HCT116 (cell line): ENCODE results near the gene STK25. TPM values are rescaled to one million over a fixed set of nuclear protein-coding genes. Genes with fewer than 3 reads are reported as not detected.

Source experiments
- ATAC-seq: fragments of 200-7000 bp; cut with Tn5 transposase; 2 replicates; pipeline ENCODE4 v1.9.1; 2020; ENCODE audit warnings: mild to moderate bottlenecking, moderate library complexity
- BruUV-seq: library from RNA; stranded (reverse); fragments of 400-500 nt; replicated peaks from 2 replicates; lab custom pipeline; 2021; lab: Mats Ljungman, UMichigan
- CTCF ChIA-PET: fragments of 300-600 bp; sonication (Branson Sonifier 250); formaldehyde crosslinking; loops from one replicate; lab custom pipeline; 2021; ENCODE audit warnings: antibody characterized with exemption; lab: Charles Lee
- POLR2A ChIA-PET: fragments of 300-600, 350-600 bp; sonication (Branson Sonifier 250); formaldehyde crosslinking; loops from one replicate; lab custom pipeline; 2021; ENCODE audit warnings: antibody characterized with exemption; lab: Charles Lee
- RAD21 ChIA-PET, 2 experiments: fragments of 300-600 bp; sonication (Branson Sonifier 250); formaldehyde crosslinking; loops; one replicate each; lab custom pipeline; 2023; ENCODE audit warnings: low total read pairs in 2 of 2; ENCODE audit not compliant: uncharacterized antibody in 2 of 2, unreplicated experiment in 2 of 2, low non-redundant PET in 1 of 2; lab: Charles Lee
- DNase-seq: peaks from one replicate; pipeline ENCODE4 v3.0.0-alpha.2; 2010; ENCODE audit warnings: low read depth, low spot score
- H2AFZ ChIP-seq: fragments of 200-600 bp; shearing (Covaris generic), sonication (generic); 2 replicates; pipeline ENCODE4 v1.6.1; 2017; ENCODE audit warnings: low read depth, mixed run types, mixed read lengths, antibody characterized with exemption, low read length; ENCODE audit not compliant: poor library complexity, severe bottlenecking
- H3K27ac ChIP-seq: 2 replicates; pipeline ENCODE4 v1.5.1; 2012; ENCODE audit warnings: low read depth, low read length
- H3K27me3 ChIP-seq: fragments of 200-600 bp; sonication (generic); 2 replicates; pipeline ENCODE4 v1.6.1; 2016; ENCODE audit warnings: mixed run types, low read length, mixed read lengths; ENCODE audit not compliant: insufficient read depth
- H3K36me3 ChIP-seq, 2 experiments: fragments of 200-500 bp in 1 of 2; fragments of 200-600 bp in 1 of 2; sonication (Bioruptor generic) in 1 of 2; sonication (generic) in 1 of 2; 2 replicates each; pipeline versions ENCODE4 v1.5.1 to v1.6.1; 2014 to 2016; ENCODE audit warnings: low read length in 2 of 2, inconsistent platforms in 1 of 2, mixed read lengths in 1 of 2, mixed run types in 1 of 2; ENCODE audit not compliant: insufficient read depth in 2 of 2, control insufficient read depth in 1 of 2
- H3K4me1 ChIP-seq, 2 experiments: fragments of 200-600 bp in 1 of 2; sonication (generic) in 1 of 2; 2 replicates each; pipeline versions ENCODE4 v1.5.1 to v1.6.1; 2012 to 2017; ENCODE audit warnings: low read length in 2 of 2, inconsistent platforms in 1 of 2, mild to moderate bottlenecking in 1 of 2, mixed read lengths in 1 of 2, mixed run types in 1 of 2, moderate library complexity in 1 of 2; ENCODE audit not compliant: insufficient read depth in 2 of 2, control insufficient read depth in 1 of 2
- H3K4me2 ChIP-seq: fragments of 200-600 bp; sonication (generic); 2 replicates; pipeline ENCODE4 v1.6.1; 2017; ENCODE audit warnings: mixed run types, low read length, mixed read lengths
- H3K4me3 ChIP-seq, 2 experiments: fragments of 200-600 bp in 1 of 2; sonication (generic) in 1 of 2; replicated peaks in 1 of 2; 2 replicates each; pipeline ENCODE4 v1.5.1; 2011 to 2016; ENCODE audit warnings: low read length in 2 of 2, control low read depth in 1 of 2, low read depth in 1 of 2, mild to moderate bottlenecking in 1 of 2, mixed read lengths in 1 of 2, mixed run types in 1 of 2
- H3K79me2 ChIP-seq: fragments of 200-600 bp; sonication (generic); 2 replicates; pipeline ENCODE4 v1.6.1; 2017; ENCODE audit warnings: mild to moderate bottlenecking, mixed run types, low read length, moderate library complexity, mixed read lengths; ENCODE audit not compliant: insufficient read depth
- H3K9ac ChIP-seq: fragments of 200-600 bp; sonication (generic); 2 replicates; pipeline ENCODE4 v1.6.1; 2016; ENCODE audit warnings: low read length, mixed read lengths
- H3K9me2 ChIP-seq: fragments of 200-600 bp; sonication (generic), shearing (Covaris generic); 2 replicates; pipeline ENCODE4 v1.6.1; 2017; ENCODE audit warnings: mixed run types, mild to moderate bottlenecking, moderate library complexity; ENCODE audit not compliant: insufficient read depth
- H3K9me3 ChIP-seq, 2 experiments: fragments of 200-500 bp in 1 of 2; fragments of 200-600 bp in 1 of 2; sonication (Bioruptor generic) in 1 of 2; sonication (generic) in 1 of 2; 2 replicates each; pipeline ENCODE4 v1.6.1; 2014 to 2017; ENCODE audit warnings: low read length in 2 of 2, mixed read lengths in 2 of 2, inconsistent platforms in 1 of 2, low read depth in 1 of 2, mild to moderate bottlenecking in 1 of 2, mixed run types in 1 of 2, moderate library complexity in 1 of 2; ENCODE audit not compliant: control insufficient read depth in 1 of 2, insufficient read depth in 1 of 2
- H4K20me1 ChIP-seq: fragments of 200-600 bp; sonication (generic), shearing (Covaris generic); 2 replicates; pipeline ENCODE4 v1.6.1; 2017; ENCODE audit warnings: mixed run types, mild to moderate bottlenecking, moderate library complexity; ENCODE audit not compliant: insufficient read depth
- CBX3 ChIP-seq: IDR thresholded peaks from 2 replicates; pipeline ENCODE4 v1.6.1; 2012; ENCODE audit warnings: low read depth
- CEBPB ChIP-seq: IDR thresholded peaks from 2 replicates; pipeline ENCODE4 v1.6.1; 2012; ENCODE audit warnings: low read depth
- CTCF ChIP-seq, 3 experiments: fragments of 200-600 bp in 1 of 3; sonication (generic) in 1 of 3; IDR thresholded peaks in 2 of 3; conservative IDR thresholded peaks in 1 of 3; 2 replicates each; pipeline ENCODE4 v1.5.1; 2012 to 2017; ENCODE audit warnings: low read depth in 2 of 3, low read length in 2 of 3, antibody characterized with exemption in 1 of 3, borderline replicate concordance in 1 of 3, control low read depth in 1 of 3, mild to moderate bottlenecking in 1 of 3, mixed read lengths in 1 of 3, mixed run types in 1 of 3, moderate library complexity in 1 of 3; ENCODE audit not compliant: insufficient read depth in 1 of 3
- EGR1 ChIP-seq: IDR thresholded peaks from 2 replicates; pipeline ENCODE4 v1.6.1; 2012; ENCODE audit warnings: low read depth
- EZH2 ChIP-seq: fragments of 200-600 bp; sonication (generic); IDR thresholded peaks from 2 replicates; pipeline ENCODE4 v1.6.1; 2017; ENCODE audit warnings: antibody characterized with exemption, mixed run types
- EZH2phosphoT487 ChIP-seq: fragments of 200-600 bp; IDR thresholded peaks from 2 replicates; pipeline ENCODE4 v1.6.1; 2018; ENCODE audit warnings: antibody characterized with exemption, borderline replicate concordance
- POLR2A ChIP-seq: IDR thresholded peaks from 2 replicates; pipeline ENCODE4 v1.7.0; 2011; ENCODE audit warnings: borderline replicate concordance; ENCODE audit not compliant: insufficient read depth, insufficient read length; ENCODE audit errors: extremely low read depth
- RAD21 ChIP-seq: IDR thresholded peaks from 2 replicates; pipeline ENCODE4 v1.6.1; 2012; ENCODE audit warnings: low read depth, mild to moderate bottlenecking
- SIN3A ChIP-seq: IDR thresholded peaks from 2 replicates; pipeline ENCODE4 v1.6.1; 2012; ENCODE audit warnings: low read depth
- SP1 ChIP-seq: IDR thresholded peaks from 2 replicates; pipeline ENCODE4 v1.6.1; 2012; ENCODE audit warnings: low read depth
- SRF ChIP-seq: IDR thresholded peaks from 2 replicates; pipeline ENCODE4 v1.6.1; 2012; ENCODE audit warnings: low read depth
- intact Hi-C: fragments of 100-400 bp; cut with micrococcal nuclease; formaldehyde crosslinking; loops from 2 replicates; pipeline ENCODE4 v1.10.0; 2022
- total RNA-seq: library from RNA; stranded (reverse); gene quantifications from one replicate; pipeline ENCODE4 v1.2.1, GENCODE V29; 2021; ENCODE audit not compliant: unreplicated experiment
- TF ChIP-seq, protein P1 (sequence below): IDR thresholded peaks from 2 replicates; pipeline ENCODE4 v1.6.1; 2012
- TF ChIP-seq, protein P2 (sequence below): IDR thresholded peaks from 2 replicates; pipeline ENCODE4 v1.6.1; 2012

STK25 gene
- total RNA-seq, 1 experiment from 2014 or later = 160 TPM

- TF ChIP-seq CTCF (IDR thresholded peaks at IDR 0.05 in 2 of 3, conservative IDR thresholded peaks at IDR 0.05 in 1 of 3; ENCODE audit: borderline replicate concordance in 1 of 3, insufficient read depth in 1 of 3, low read depth in 2 of 3, low read length in 2 of 3) (no peak), SP1 (no peak), RAD21 (no peak), EZH2 (no peak), CBX3 (no peak), SRF (no peak), CEBPB (no peak), SIN3A (no peak), EGR1 (no peak), POLR2A (no peak)
- TF ChIP-seq, protein P1, sequence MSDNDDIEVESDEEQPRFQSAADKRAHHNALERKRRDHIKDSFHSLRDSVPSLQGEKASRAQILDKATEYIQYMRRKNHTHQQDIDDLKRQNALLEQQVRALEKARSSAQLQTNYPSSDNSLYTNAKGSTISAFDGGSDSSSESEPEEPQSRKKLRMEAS = no peak
- TF ChIP-seq, protein P2, sequence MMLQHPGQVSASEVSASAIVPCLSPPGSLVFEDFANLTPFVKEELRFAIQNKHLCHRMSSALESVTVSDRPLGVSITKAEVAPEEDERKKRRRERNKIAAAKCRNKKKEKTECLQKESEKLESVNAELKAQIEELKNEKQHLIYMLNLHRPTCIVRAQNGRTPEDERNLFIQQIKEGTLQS = no peak
Observed at GRCh38 chr2:241490825-241491506, 17.4 kb downstream of the STK25 start (continued).

GRCh38 chr2:241489733-241490680 is 18.4 kb downstream of the STK25 start:
- no peaks in the 10 kb centered on the region for H3K4me1 ChIP-seq
- H2AFZ ChIP-seq = no peak overlapping the region
- no peaks in the 10 kb centered on the region for H3K27me3 ChIP-seq
- no peak overlapping the region for H3K27ac ChIP-seq
- ChIA-PET POLR2A (no interaction called here), CTCF (no interaction called here), RAD21 (no interaction called here)
- no peaks in the 10 kb centered on the region for H4K20me1 ChIP-seq
- BruUV-seq = no TSS peak
- H3K9me2 ChIP-seq = no peaks in the 10 kb centered on the region
- no peak overlapping the region for H3K9ac ChIP-seq
- TF ChIP-seq EZH2phosphoT487 (no peak), EZH2 (no peak)
- intact Hi-C loops = no loop called here
- DNase-seq = no peak
- H3K79me2 ChIP-seq = no peaks in the 10 kb centered on the region
- H3K4me2 ChIP-seq = no peak overlapping the region
- no peaks in the 10 kb centered on the region for H3K9me3 ChIP-seq
- ATAC-seq = peak; percentile 27
- peaks cover 4 to 10% of the 10 kb centered on the region in 2 experiments; a peak in 3 of 4 replicates for H3K36me3 ChIP-seq
- H3K4me3 ChIP-seq = no peak overlapping the region
